Esophagus muscularis mucosa (tissue), 4 donors: ENCODE data around the gene SLC44A2.

Experiments used
- CTCF ChIP-seq, 3 experiments: fragments of 200-600 bp in 2 of 3; fragments of 450-650 bp in 1 of 3; sonication (generic) in 2 of 3; IDR thresholded peaks; one replicate each; pipeline ENCODE4 v1.5.1; 2017 to 2019; ENCODE audit warnings: antibody characterized with exemption in 3 of 3, mild to moderate bottlenecking in 2 of 3, moderate library complexity in 1 of 3
- EP300 ChIP-seq: sonication (generic); formaldehyde crosslinking; IDR thresholded peaks from one replicate; pipeline ENCODE4 v1.6.1; 2017; ENCODE audit warnings: antibody characterized with exemption
- POLR2A ChIP-seq: fragments of 450-650 bp; IDR thresholded peaks from one replicate; pipeline ENCODE4 v1.6.1; 2017; ENCODE audit warnings: antibody characterized with exemption, moderate library complexity, mild to moderate bottlenecking, low read depth
- POLR2AphosphoS5 ChIP-seq, 2 donors: sonication (generic); formaldehyde crosslinking; IDR thresholded peaks; one replicate each; pipeline ENCODE4 v1.6.1; 2017; ENCODE audit warnings: antibody characterized with exemption in 2 of 2

GRCh38 chr19:10660346-10660745 is 35.0 kb downstream of the SLC44A2 start:
- TF ChIP-seq CTCF (IDR thresholded peaks at IDR 0.05) (no peak), POLR2AphosphoS5 (IDR thresholded peaks at IDR 0.05) (no peak), POLR2A (no peak), EP300 (no peak)
